ENCODE results near the gene MPP2. TPM values are rescaled to one million over a fixed set of nuclear protein-coding genes. Genes with fewer than 3 reads are reported as not detected.

MPP2 gene
- total RNA-seq, 6 donors from 2014 or later: 0.20 to 2.0 (median 0.74) TPM; not detected in 1

- ATAC-seq (ENCODE audit: low FRiP score in 2 of 2) (no peak), DNase-seq (no peak)
- 78 to 79% methylated on average over 3 to 6 of the region's 6 CpGs for WGBS, 2 donors
- TF ChIP-seq EP300 (IDR thresholded peaks at IDR 0.05) (no peak), POLR2AphosphoS5 (IDR thresholded peaks at IDR 0.05) (no peak), POLR2A (IDR thresholded peaks at IDR 0.05) (no peak), CTCF (IDR thresholded peaks at IDR 0.05) (no peak)
- Histone ChIP-seq H3K9me3 (no peaks in the 10 kb centered on the region), H3K27me3 (peaks cover 0 to 13% (median 2%) of the 10 kb centered on the region in 4 donors), H3K4me1 (peaks cover 5 to 12% (median 9%) of the 10 kb centered on the region in 4 donors), H3K36me3 (no peaks in the 10 kb centered on the region), H3K4me3 (no peak overlapping the region), H3K27ac (no peak overlapping the region)
These were observed 31.5 kb upstream of the MPP2 start for GRCh38 chr17:43938838-43939182.

- no peak overlapping the region for H3K4me3 ChIP-seq
- no peak overlapping the region for H3K27ac ChIP-seq
- TF ChIP-seq POLR2AphosphoS5 (IDR thresholded peaks at IDR 0.05): no peak
- TF ChIP-seq EP300 (IDR thresholded peaks at IDR 0.05): no peak
- no peak for TF ChIP-seq CTCF (IDR thresholded peaks at IDR 0.05)
- no peak for TF ChIP-seq POLR2A (IDR thresholded peaks at IDR 0.05)
- DNase-seq: no peak
- no peaks in the 10 kb centered on the region for H3K36me3 ChIP-seq
- H3K9me3 ChIP-seq: no peaks in the 10 kb centered on the region
- peaks cover 0 to 13% (median 2%) of the 10 kb centered on the region in 4 donors for H3K27me3 ChIP-seq
- 97 to 98% methylated on average over 3 of the region's 3 CpGs for WGBS, 2 donors
- H3K4me1 ChIP-seq: peaks cover 5 to 12% (median 9%) of the 10 kb centered on the region in 4 donors
- no peak for ATAC-seq (ENCODE audit: low FRiP score in 2 of 2)
These were observed 29.1 kb upstream of the MPP2 start for GRCh38 chr17:43936434-43936833.

- no peak for DNase-seq
These were observed 28.6 kb upstream of the MPP2 start for GRCh38 chr17:43935926-43936261.

GRCh38 chr17:43935204-43935925 is 28.0 kb upstream of the MPP2 start:
- H3K9me3 ChIP-seq: no peaks in the 10 kb centered on the region
- TF ChIP-seq POLR2AphosphoS5 (IDR thresholded peaks at IDR 0.05): no peak
- no peak for TF ChIP-seq CTCF (IDR thresholded peaks at IDR 0.05)
- TF ChIP-seq EP300 (IDR thresholded peaks at IDR 0.05): no peak
- no peak for TF ChIP-seq POLR2A (IDR thresholded peaks at IDR 0.05)
- H3K4me3 ChIP-seq: no peak overlapping the region
- 77 to 87% methylated on average over 4 to 5 of the region's 5 CpGs for WGBS, 2 donors
- H3K27ac ChIP-seq: no peak overlapping the region
- ATAC-seq (ENCODE audit: low FRiP score in 2 of 2): no peak
- H3K27me3 ChIP-seq: peaks cover 0 to 13% (median 2%) of the 10 kb centered on the region in 4 donors
- DNase-seq: no peak
- no peaks in the 10 kb centered on the region for H3K36me3 ChIP-seq
- H3K4me1 ChIP-seq: peaks cover 5 to 12% (median 9%) of the 10 kb centered on the region in 4 donors

More at GRCh38 chr17:43935926-43936261, 28.6 kb upstream of the MPP2 start:
- WGBS, 2 donors: 80 to 86% methylated on average over 1 to 6 of the region's 6 CpGs
- Histone ChIP-seq H3K9me3 (no peaks in the 10 kb centered on the region), H3K4me1 (peaks cover 5 to 12% (median 9%) of the 10 kb centered on the region in 4 donors), H3K27me3 (peaks cover 0 to 13% (median 2%) of the 10 kb centered on the region in 4 donors), H3K36me3 (no peaks in the 10 kb centered on the region), H3K27ac (no peak overlapping the region), H3K4me3 (no peak overlapping the region)
- TF ChIP-seq POLR2AphosphoS5 (IDR thresholded peaks at IDR 0.05) (no peak), CTCF (IDR thresholded peaks at IDR 0.05) (no peak), EP300 (IDR thresholded peaks at IDR 0.05) (no peak), POLR2A (IDR thresholded peaks at IDR 0.05) (no peak)
- no peak for ATAC-seq (ENCODE audit: low FRiP score in 2 of 2)

GRCh38 chr17:43932923-43933322 is 25.6 kb upstream of the MPP2 start:
- 88 to 94% methylated on average over 4 of the region's 4 CpGs for WGBS, 2 donors
- TF ChIP-seq EP300 (IDR thresholded peaks at IDR 0.05) (no peak), POLR2AphosphoS5 (IDR thresholded peaks at IDR 0.05) (no peak), POLR2A (IDR thresholded peaks at IDR 0.05) (no peak)
- no peaks in the 10 kb centered on the region for H3K9me3 ChIP-seq
- no peak overlapping the region for H3K4me3 ChIP-seq
- H3K27me3 ChIP-seq: peaks cover 0 to 3% (median under 1%) of the 10 kb centered on the region in 4 donors
- no peaks in the 10 kb centered on the region for H3K36me3 ChIP-seq
- H3K4me1 ChIP-seq: peaks cover under 1 to 5% (median 2%) of the 10 kb centered on the region in 4 donors
- DNase-seq (no peak), ATAC-seq (ENCODE audit: low FRiP score in 2 of 2) (no peak)
- H3K27ac ChIP-seq: no peak overlapping the region
